ENCODE results near the gene PEX11G. TPM values are rescaled to one million over a fixed set of nuclear protein-coding genes. Genes with fewer than 3 reads are reported as not detected.
A peak's percentile ranks its signal among the peaks of the same experiment; 100 is the strongest.

The PEX11G gene
- total RNA-seq, 3 donors from 2014 or later = 0.76 to 1.1 (median 0.90) TPM

DNA sequence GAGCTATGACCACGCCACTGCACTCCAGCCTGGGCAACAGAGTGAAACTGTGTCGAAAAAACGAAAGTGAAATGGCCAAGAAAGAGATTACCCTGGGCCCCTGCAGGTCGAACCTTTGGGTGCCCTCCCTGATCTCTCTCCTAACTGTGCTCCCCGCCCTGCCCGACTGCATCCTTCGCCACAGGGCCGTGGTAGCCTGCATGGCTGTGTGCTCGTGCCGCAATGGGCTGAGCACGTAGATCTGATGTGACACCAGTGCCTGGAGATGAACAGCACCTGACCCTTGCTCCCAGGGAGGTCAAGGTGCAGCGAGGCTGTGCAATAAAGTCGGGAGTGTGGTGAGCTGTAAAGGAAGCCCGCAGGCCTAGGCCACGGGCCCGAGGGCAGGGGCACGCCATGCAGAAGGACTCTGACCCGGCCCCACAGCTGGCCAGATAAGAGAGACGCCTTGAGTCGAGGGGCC lies 60.2 kb downstream of the PEX11G start:
- ATAC-seq = peak in 1 of 2 donors; percentile 23
- Mint-ChIP-seq H3K9me3 (no peaks in the 10 kb centered on the region), H3K36me3 (ENCODE audit: insufficient read depth) (no peaks in the 10 kb centered on the region), H3K4me3 (no peak overlapping the region), H3K27me3 (ENCODE audit: low read depth) (no peaks in the 10 kb centered on the region), H3K4me1 (ENCODE audit: low read depth) (peaks cover 22% of the 10 kb centered on the region)
- no peak for DNase-seq

GRCh38 chr19:7427944-7428343 lies 60.9 kb downstream of the PEX11G start:
- DNase-seq (no peak), ATAC-seq (peak; percentile 63 to 65)
- Mint-ChIP-seq H3K4me3 (no peak overlapping the region), H3K9me3 (no peaks in the 10 kb centered on the region), H3K4me1 (ENCODE audit: low read depth) (peaks cover 22% of the 10 kb centered on the region), H3K27me3 (ENCODE audit: low read depth) (no peaks in the 10 kb centered on the region), H3K36me3 (ENCODE audit: insufficient read depth) (peaks cover 4% of the 10 kb centered on the region)

DNA sequence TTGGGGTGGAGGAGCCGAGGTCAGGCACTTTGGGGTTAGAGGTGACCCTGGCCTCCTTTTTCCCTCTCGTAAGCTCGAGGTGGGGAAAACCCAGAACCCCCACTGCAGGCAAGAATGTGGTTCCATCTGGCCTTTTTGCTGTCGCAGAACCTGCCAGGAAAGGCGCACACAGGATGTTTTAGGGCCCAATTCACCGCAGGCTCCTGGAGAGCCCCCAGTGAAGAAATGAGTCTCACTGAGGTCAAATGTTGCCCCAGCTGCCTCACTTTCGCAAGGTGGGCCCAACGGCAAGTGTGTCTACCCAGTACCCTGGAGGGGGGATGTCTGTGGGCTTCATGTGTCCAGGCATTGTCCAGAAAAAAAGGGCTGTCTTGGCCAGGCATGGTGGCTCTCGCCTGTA lies 61.8 kb downstream of the PEX11G start:
- no peaks in the 10 kb centered on the region for H3K27me3 Mint-ChIP-seq (ENCODE audit: low read depth)
- H3K36me3 Mint-ChIP-seq (ENCODE audit: insufficient read depth) = peaks cover 10% of the 10 kb centered on the region
- H3K9me3 Mint-ChIP-seq = no peaks in the 10 kb centered on the region
- peaks cover 25% of the 10 kb centered on the region for H3K4me1 Mint-ChIP-seq (ENCODE audit: low read depth)
- no peak for DNase-seq
- peak overlapping the region; percentile 57 for H3K4me3 Mint-ChIP-seq
- peak; percentile 58 to 67 for ATAC-seq

Other genes starting within 250 kb of the PEX11G start
- gene INSR, start 194.6 kb downstream of the PEX11G start, total RNA-seq = 1 to 10 TPM; 1.3 to 2.3 (median 1.6) TPM
- 10 to 100 TPM; 33.2 to 38.6 (median 35.4) TPM for gene ARHGEF18, start 140.1 kb downstream of the PEX11G start, total RNA-seq
- gene ZNF358, start 27.1 kb upstream of the PEX11G start, total RNA-seq = 1 to 10 TPM; 4.8 to 5.6 (median 5.1) TPM
- gene MCOLN1, start 33.6 kb upstream of the PEX11G start, total RNA-seq = 10 to 100 TPM; 20.5 to 27.4 (median 22.6) TPM
- 100 to 1,000 TPM; 106 to 121 (median 107) TPM for gene PNPLA6, start 46.7 kb upstream of the PEX11G start, total RNA-seq
- under 1 TPM; 0.34 to 0.38 (median 0.38) TPM for gene CAMSAP3, start 106.8 kb upstream of the PEX11G start, total RNA-seq
- 10 to 100 TPM; 64.6 to 76.1 (median 67.2) TPM for gene XAB2, start 140.5 kb upstream of the PEX11G start, total RNA-seq
- gene PET100, start 140.8 kb upstream of the PEX11G start, total RNA-seq = 100 to 1,000 TPM; 107 to 132 (median 128) TPM
- gene PCP2, start 144.7 kb upstream of the PEX11G start, total RNA-seq = under 1 TPM in 1 of 3 donors, not detected in 2; 0.37 TPM
- gene STXBP2, start 148.1 kb upstream of the PEX11G start, total RNA-seq = 100 to 1,000 TPM; 113 to 119 (median 114) TPM
- not detected for gene RETN, start 180.0 kb upstream of the PEX11G start, total RNA-seq
- gene MCEMP1, start 188.1 kb upstream of the PEX11G start, total RNA-seq = not detected
- 100 to 1,000 TPM in 1 of 3 donors, 10 to 100 TPM in 2; 81.3 to 112 (median 89.8) TPM for gene TRAPPC5, start 191.8 kb upstream of the PEX11G start, total RNA-seq
- 10 to 100 TPM in 2 of 3 donors, 1 to 10 TPM in 1; 6.9 to 52.7 (median 20.5) TPM for gene FCER2, start 213.1 kb upstream of the PEX11G start, total RNA-seq
- not detected for gene CLEC4G, start 243.1 kb upstream of the PEX11G start, total RNA-seq

Measured in activated T-cell treated with anti-CD3 and anti-CD28 coated beads, Interleukin-2, amount 50 U/mL, for 4 hours (primary cell).